Esophagus squamous epithelium (tissue), 4 donors: Measurements from ENCODE around the gene ZNF398.

Experiments
- CTCF ChIP-seq, 6 experiments: fragments of 450-650 bp in 4 of 6; fragments of 200-600 bp in 2 of 6; sonication (generic) in 2 of 6; IDR thresholded peaks; one replicate each; pipeline ENCODE4 v1.5.1; 2016 to 2019; ENCODE audit warnings: antibody characterized with exemption in 6 of 6, mild to moderate bottlenecking in 4 of 6, moderate library complexity in 4 of 6
- POLR2A ChIP-seq, 4 donors: fragments of 450-650 bp; IDR thresholded peaks; one replicate each; pipeline ENCODE4 v1.6.1; 2017; ENCODE audit warnings: antibody characterized with exemption in 4 of 4, mild to moderate bottlenecking in 4 of 4, moderate library complexity in 3 of 4

GRCh38 chr7:149125189-149125862 is 21.9 kb upstream of the ZNF398 start:
- TF ChIP-seq POLR2A (IDR thresholded peaks at IDR 0.05) (no peak), CTCF (IDR thresholded peaks at IDR 0.05) (no peak)
